Cerebellar cortex (tissue), 1 donor: ENCODE measurements around the gene TMEM123.
A peak's percentile ranks its signal among the peaks of the same experiment; 100 is the strongest.

Experiments used
- DNase-seq: peaks from one replicate; pipeline ENCODE4 v3.0.0-alpha.2; 2015; ENCODE audit warnings: low spot score

TMEM123 gene

GRCh38 chr11:102471474-102471873 is 18.9 kb upstream of the TMEM123 start:
- DNase-seq: no peak

GRCh38 chr11:102470251-102470650 is 17.7 kb upstream of the TMEM123 start:
- no peak for DNase-seq

- no peak for DNase-seq
These were observed 16.7 kb upstream of the TMEM123 start for GRCh38 chr11:102469196-102469821.

- no peak for DNase-seq
These were observed 16.1 kb upstream of the TMEM123 start for GRCh38 chr11:102468616-102469195.

GRCh38 chr11:102467853-102468580 is 15.5 kb upstream of the TMEM123 start:
- DNase-seq: no peak

- no peak for DNase-seq
These were observed 14.6 kb upstream of the TMEM123 start for GRCh38 chr11:102467080-102467708.

- DNase-seq: no peak
These were observed 13.1 kb upstream of the TMEM123 start for GRCh38 chr11:102465696-102466095.

GRCh38 chr11:102464859-102465500 is 12.4 kb upstream of the TMEM123 start:
- DNase-seq: no peak

GRCh38 chr11:102464037-102464436 is 11.5 kb upstream of the TMEM123 start:
- no peak for DNase-seq

GRCh38 chr11:102462610-102463009 is 10.0 kb upstream of the TMEM123 start:
- DNase-seq: no peak

- DNase-seq: no peak
These were observed 6.8 kb upstream of the TMEM123 start for GRCh38 chr11:102459393-102459792.

- DNase-seq: no peak
These were observed 6.0 kb upstream of the TMEM123 start for GRCh38 chr11:102458548-102458947.

GRCh38 chr11:102457865-102458264 is 5.3 kb upstream of the TMEM123 start:
- no peak for DNase-seq

GRCh38 chr11:102457056-102457677 is 4.6 kb upstream of the TMEM123 start:
- no peak for DNase-seq

- no peak for DNase-seq
These were observed 3.8 kb upstream of the TMEM123 start for GRCh38 chr11:102456381-102456780.

GRCh38 chr11:102453921-102454320 is 1.4 kb upstream of the TMEM123 start:
- no peak for DNase-seq

GRCh38 chr11:102453302-102453695 is 734 bp upstream of the TMEM123 start:
- no peak for DNase-seq

GRCh38 chr11:102451681-102452460 is 694 bp downstream of the TMEM123 start:
- DNase-seq: peak; percentile 14

GRCh38 chr11:102451041-102451680 is 1.4 kb downstream of the TMEM123 start:
- DNase-seq: no peak
